Muscle layer of colon (tissue), 2 donors: Measurements from ENCODE around the gene MRGPRG.
"Not testable (repeated sequence)": the region's sequence is repeated elsewhere in the genome, so short reads cannot be mapped to it uniquely, and the experiment has no call there.

Experiments
- H3K27ac ChIP-seq: one replicate; pipeline ENCODE4 v1.7.0; 2013; ENCODE audit warnings: low read depth, mild to moderate bottlenecking, low read length, moderate library complexity
- H3K27me3 ChIP-seq, 2 donors: one replicate each; pipeline ENCODE4 v1.7.0; 2013; ENCODE audit warnings: low read length in 2 of 2, mild to moderate bottlenecking in 2 of 2; ENCODE audit not compliant: insufficient read depth in 2 of 2, control insufficient read depth in 1 of 2
- H3K36me3 ChIP-seq: one replicate; pipeline ENCODE4 v1.7.0; 2013; ENCODE audit warnings: mild to moderate bottlenecking, low read length; ENCODE audit not compliant: insufficient read depth
- H3K4me1 ChIP-seq: one replicate; pipeline ENCODE4 v1.7.0; 2013; ENCODE audit warnings: mild to moderate bottlenecking, low read length; ENCODE audit not compliant: insufficient read depth
- H3K4me3 ChIP-seq, 2 donors: one replicate each; pipeline ENCODE4 v1.7.0; 2013; ENCODE audit warnings: low read length in 2 of 2, low read depth in 1 of 2, mild to moderate bottlenecking in 1 of 2, moderate library complexity in 1 of 2
- H3K9ac ChIP-seq: one replicate; pipeline ENCODE4 v1.7.0; 2013; ENCODE audit warnings: low read length
- H3K9me3 ChIP-seq: one replicate; pipeline ENCODE4 v1.7.0; 2013; ENCODE audit warnings: mild to moderate bottlenecking, low read length
- donor health status: abdominal sarcoma.
- donor health status: Adenocarcinoma of cecum.

The MRGPRG gene

GRCh38 chr11:3218483-3219280 lies at the start of gene MRGPRG:
Gene MRGPRG, minus strand, starts transcription at chr11:3218813. Its CDS starts 0 bp downstream, at chr11:3218813.
- H3K36me3 ChIP-seq = no peaks in the 10 kb centered on the region
- H3K4me3 ChIP-seq = no peak within 1 kb of the TSS
- no peaks in the 10 kb centered on the region for H3K4me1 ChIP-seq
- H3K9ac ChIP-seq = no peak within 1 kb of the TSS
- H3K27ac ChIP-seq = no peak within 1 kb of the TSS
- no peaks in the 10 kb centered on the region for H3K9me3 ChIP-seq
- H3K27me3 ChIP-seq = peaks cover 6 to 63% of the 10 kb centered on the region in 2 donors

GRCh38 chr11:3262548-3262947 lies 43.9 kb upstream of the MRGPRG start:
- not testable (repeated sequence) for H3K9ac ChIP-seq, H3K27me3 ChIP-seq, H3K36me3 ChIP-seq, H3K4me3 ChIP-seq, H3K9me3 ChIP-seq, H3K4me1 ChIP-seq, H3K27ac ChIP-seq

GRCh38 chr11:3261831-3262230 lies 43.2 kb upstream of the MRGPRG start:
- H3K9ac ChIP-seq, H3K27me3 ChIP-seq, H3K27ac ChIP-seq, H3K4me3 ChIP-seq, H3K9me3 ChIP-seq, H3K36me3 ChIP-seq, H3K4me1 ChIP-seq: not testable (repeated sequence)

- H3K9ac ChIP-seq, H3K9me3 ChIP-seq, H3K4me1 ChIP-seq: not testable (repeated sequence)
Measured at GRCh38 chr11:3257509-3257908, 38.9 kb upstream of the MRGPRG start.

GRCh38 chr11:3255241-3255640 lies 36.6 kb upstream of the MRGPRG start:
- not testable (repeated sequence) for H3K9me3 ChIP-seq, H3K9ac ChIP-seq, H3K36me3 ChIP-seq, H3K27ac ChIP-seq, H3K4me3 ChIP-seq, H3K4me1 ChIP-seq, H3K27me3 ChIP-seq

More at GRCh38 chr11:3257509-3257908, 38.9 kb upstream of the MRGPRG start:
- H3K36me3 ChIP-seq, H3K27ac ChIP-seq, H3K27me3 ChIP-seq, H3K4me3 ChIP-seq: not testable (repeated sequence)

- not testable (repeated sequence) for H3K27ac ChIP-seq, H3K4me1 ChIP-seq, H3K36me3 ChIP-seq, H3K4me3 ChIP-seq, H3K27me3 ChIP-seq, H3K9me3 ChIP-seq, H3K9ac ChIP-seq
Measured at GRCh38 chr11:3254773-3255172, 36.2 kb upstream of the MRGPRG start.

- Histone ChIP-seq H3K36me3 (no peaks in the 10 kb centered on the region), H3K9me3 (no peaks in the 10 kb centered on the region), H3K4me3 (no peak overlapping the region), H3K27me3 (no peaks in the 10 kb centered on the region), H3K9ac (no peak overlapping the region), H3K27ac (no peak overlapping the region), H3K4me1 (no peaks in the 10 kb centered on the region)
Measured at GRCh38 chr11:3245071-3245470, 26.5 kb upstream of the MRGPRG start.

GRCh38 chr11:3243880-3244279 lies 25.3 kb upstream of the MRGPRG start:
- no peak overlapping the region for H3K9ac ChIP-seq
- H3K27ac ChIP-seq = no peak overlapping the region
- H3K36me3 ChIP-seq = no peaks in the 10 kb centered on the region
- H3K9me3 ChIP-seq = no peaks in the 10 kb centered on the region
- H3K4me1 ChIP-seq = no peaks in the 10 kb centered on the region
- no peaks in the 10 kb centered on the region for H3K27me3 ChIP-seq
- H3K4me3 ChIP-seq = no peak overlapping the region

GRCh38 chr11:3237119-3237518 lies 18.5 kb upstream of the MRGPRG start:
- no peak overlapping the region for H3K27ac ChIP-seq
- H3K9me3 ChIP-seq = no peaks in the 10 kb centered on the region
- H3K9ac ChIP-seq = no peak overlapping the region
- no peak overlapping the region for H3K4me3 ChIP-seq
- no peaks in the 10 kb centered on the region for H3K4me1 ChIP-seq
- H3K36me3 ChIP-seq = no peaks in the 10 kb centered on the region
- no peaks in the 10 kb centered on the region for H3K27me3 ChIP-seq

GRCh38 chr11:3234846-3235245 lies 16.2 kb upstream of the MRGPRG start:
- no peak overlapping the region for H3K9ac ChIP-seq
- no peak overlapping the region for H3K4me3 ChIP-seq
- H3K4me1 ChIP-seq = no peaks in the 10 kb centered on the region
- H3K27me3 ChIP-seq = peaks cover 0 to 4% of the 10 kb centered on the region in 2 donors
- H3K36me3 ChIP-seq = no peaks in the 10 kb centered on the region
- no peak overlapping the region for H3K27ac ChIP-seq
- no peaks in the 10 kb centered on the region for H3K9me3 ChIP-seq

- no peak overlapping the region for H3K9ac ChIP-seq
- no peaks in the 10 kb centered on the region for H3K36me3 ChIP-seq
- H3K9me3 ChIP-seq = no peaks in the 10 kb centered on the region
- no peak overlapping the region for H3K4me3 ChIP-seq
- no peak overlapping the region for H3K27ac ChIP-seq
- H3K27me3 ChIP-seq = peaks cover 0 to 4% of the 10 kb centered on the region in 2 donors
- H3K4me1 ChIP-seq = no peaks in the 10 kb centered on the region
Measured at GRCh38 chr11:3232956-3233355, 14.3 kb upstream of the MRGPRG start.
